CD4-positive, alpha-beta T cell treated with Interleukin-10 for 1 hour (primary cell): ENCODE measurements around the gene DNALI1.

Experiments used
- DNase-seq: peaks from one replicate; pipeline ENCODE4 v3.0.0-alpha.2; 2020

Gene DNALI1

GRCh38 chr1:37605061-37605650, 48.4 kb downstream of the DNALI1 start:
- DNase-seq, result no peak

- DNase-seq, result no peak
Observed at GRCh38 chr1:37605806-37606474, 49.2 kb downstream of the DNALI1 start.

DNA sequence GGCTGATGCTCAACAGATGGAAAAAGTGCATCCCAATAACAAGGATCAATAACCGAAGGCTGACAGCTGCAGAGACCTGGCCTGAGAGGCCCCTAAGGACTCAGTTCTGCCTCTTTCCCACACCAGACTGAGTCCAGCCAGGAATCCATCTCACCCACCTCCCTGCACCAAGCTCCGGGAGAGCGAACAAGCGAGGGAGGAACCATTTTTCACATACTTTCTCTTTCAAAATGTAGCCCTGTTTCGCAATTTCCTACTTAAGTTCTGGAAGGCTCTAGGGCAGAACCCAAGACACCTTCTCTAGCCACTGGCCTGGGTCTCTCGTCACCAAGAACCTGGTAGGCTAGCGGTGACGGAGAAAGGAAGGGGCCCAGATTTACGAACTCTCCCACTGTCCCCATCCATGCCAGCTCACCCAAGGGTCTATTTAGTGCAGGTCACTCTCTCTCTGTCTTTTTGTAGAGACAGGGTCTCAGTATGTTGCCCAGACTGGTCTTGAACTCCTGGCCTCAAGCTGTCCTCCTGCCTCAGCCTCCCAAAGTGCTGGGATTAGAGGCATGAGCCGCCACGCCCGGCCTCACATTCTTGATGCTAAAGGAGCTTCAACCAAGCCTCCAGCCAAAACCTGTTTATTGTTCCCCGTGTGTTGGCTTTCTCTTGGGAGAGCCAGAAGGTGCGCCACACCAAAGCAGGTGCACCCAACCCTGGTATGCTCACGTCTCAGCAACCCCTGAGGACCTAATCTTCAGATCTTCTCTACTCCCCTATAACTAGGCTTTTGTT, 49.9 kb downstream of the DNALI1 start:
- no peak for DNase-seq

- no peak for DNase-seq
Observed at GRCh38 chr1:37609002-37609401, 52.3 kb downstream of the DNALI1 start.

DNA sequence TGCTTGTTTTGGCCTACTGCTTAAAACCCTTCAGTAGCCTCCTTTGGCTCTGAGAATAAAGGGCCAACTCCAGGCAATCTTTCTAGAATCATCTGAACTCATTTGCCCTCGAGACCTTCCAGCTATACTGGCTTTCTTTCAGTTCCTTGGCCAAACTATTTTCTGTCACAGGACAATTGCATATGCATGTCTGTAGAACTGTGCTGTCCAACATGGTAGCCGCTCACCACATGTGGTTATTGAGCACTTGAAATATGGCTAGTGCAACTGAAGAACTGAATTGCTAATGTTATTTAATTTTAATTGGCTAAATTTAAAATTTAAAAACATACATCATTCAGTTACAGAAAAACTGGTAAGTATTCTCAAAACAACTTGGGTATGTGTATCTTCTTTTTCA, 53.3 kb downstream of the DNALI1 start:
- no peak for DNase-seq

- no peak for DNase-seq
Observed at GRCh38 chr1:37612186-37612585, 55.4 kb downstream of the DNALI1 start.

GRCh38 chr1:37614105-37614504, 57.4 kb downstream of the DNALI1 start:
- DNase-seq, result no peak

DNA sequence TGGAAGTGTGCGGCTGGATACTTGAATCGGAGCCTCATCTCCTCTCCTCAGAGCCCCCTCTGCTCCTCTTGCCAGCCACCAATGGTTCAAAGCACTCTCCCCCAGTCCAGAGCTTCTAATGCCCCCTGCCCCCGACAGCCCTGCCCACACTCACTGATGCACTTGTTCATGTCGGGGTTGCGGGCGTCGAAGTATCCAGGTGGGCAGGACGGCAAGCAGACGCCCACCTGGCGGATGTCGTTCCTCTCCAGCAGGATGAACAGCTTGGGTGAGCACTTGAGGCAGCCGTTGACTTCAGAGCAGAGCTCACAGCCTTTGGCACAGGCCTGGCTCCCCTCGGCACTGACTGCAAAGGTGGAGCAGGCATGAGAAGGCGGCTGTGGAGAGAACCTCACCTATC, 59.6 kb downstream of the DNALI1 start:
- no peak for DNase-seq
